Ishikawa (cell line): Measurements from ENCODE around the gene HRH2.

ENCODE experiments used
- CEBPB ChIP-seq: IDR thresholded peaks from 2 replicates; pipeline ENCODE4 v1.6.1; 2012
- EP300 ChIP-seq: IDR thresholded peaks from 2 replicates; pipeline ENCODE4 v1.6.1; 2012; ENCODE audit warnings: borderline replicate concordance
- FOXM1 ChIP-seq: IDR thresholded peaks from 2 replicates; pipeline ENCODE4 v1.6.1; 2012; ENCODE audit warnings: low read depth, borderline replicate concordance
- MAX ChIP-seq: IDR thresholded peaks from 2 replicates; pipeline ENCODE4 v1.6.1; 2012
- TAF1 ChIP-seq: IDR thresholded peaks from 2 replicates; pipeline ENCODE4 v1.6.1; 2012; ENCODE audit warnings: low read depth, mild to moderate bottlenecking
- TCF12 ChIP-seq: IDR thresholded peaks from 2 replicates; pipeline ENCODE4 v1.6.1; 2012; ENCODE audit warnings: low read depth
- YY1 ChIP-seq: IDR thresholded peaks from 2 replicates; pipeline ENCODE4 v1.6.1; 2012; ENCODE audit warnings: low read depth

DNA sequence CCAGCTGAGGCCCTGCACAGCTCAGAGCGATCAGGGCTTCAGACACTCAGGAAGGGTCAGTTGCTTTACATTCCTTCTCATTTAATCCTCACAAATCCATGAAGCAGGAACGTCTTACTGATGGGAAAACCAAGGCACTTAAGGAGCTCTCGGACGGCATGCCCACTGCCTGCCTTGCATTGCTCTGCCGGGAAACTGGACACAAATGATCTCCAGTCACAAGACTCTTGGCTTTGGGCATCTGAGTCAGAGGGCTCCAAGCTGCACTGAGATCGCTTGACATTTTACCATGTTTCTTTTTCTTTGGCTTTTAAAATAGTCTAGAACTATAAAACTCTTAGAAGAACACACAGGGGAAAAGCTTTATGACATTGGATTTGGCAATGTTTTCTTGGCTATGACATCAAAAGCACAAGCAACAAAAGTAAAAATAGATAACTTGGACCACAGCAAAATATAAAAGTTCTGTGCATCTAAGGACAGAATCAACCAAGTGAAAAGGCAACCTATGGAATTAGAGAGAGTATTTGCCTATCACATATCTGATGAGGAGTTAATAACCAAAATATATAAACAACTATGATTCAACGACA lies 43.6 kb upstream of the HRH2 start:
- TF ChIP-seq FOXM1 (no peak), CEBPB (no peak), EP300 (no peak), TCF12 (no peak), YY1 (no peak), MAX (no peak), TAF1 (no peak)
